Measurements from ENCODE around the gene PAEP.

GRCh38 chr9:135582541-135582940 is 21.0 kb downstream of the PAEP start:
- TF ChIP-seq CTCF (IDR thresholded peaks at IDR 0.05), result no peak
- no peak for TF ChIP-seq TCF7L2 (IDR thresholded peaks at IDR 0.05; ENCODE audit: low read depth, low read length)

All from Panc1 (cell line).